GM12873 (cell line): Measurements from ENCODE around the gene PLEKHJ1.

Source experiments
- TF ChIP-seq, protein P1 (sequence below): IDR thresholded peaks from 2 replicates; pipeline ENCODE4 v1.5.1; 2012; ENCODE audit warnings: low read depth, mild to moderate bottlenecking, moderate library complexity, low read length, control low read depth; ENCODE audit not compliant: insufficient read depth; ENCODE audit errors: missing control alignments

PLEKHJ1 gene

DNA sequence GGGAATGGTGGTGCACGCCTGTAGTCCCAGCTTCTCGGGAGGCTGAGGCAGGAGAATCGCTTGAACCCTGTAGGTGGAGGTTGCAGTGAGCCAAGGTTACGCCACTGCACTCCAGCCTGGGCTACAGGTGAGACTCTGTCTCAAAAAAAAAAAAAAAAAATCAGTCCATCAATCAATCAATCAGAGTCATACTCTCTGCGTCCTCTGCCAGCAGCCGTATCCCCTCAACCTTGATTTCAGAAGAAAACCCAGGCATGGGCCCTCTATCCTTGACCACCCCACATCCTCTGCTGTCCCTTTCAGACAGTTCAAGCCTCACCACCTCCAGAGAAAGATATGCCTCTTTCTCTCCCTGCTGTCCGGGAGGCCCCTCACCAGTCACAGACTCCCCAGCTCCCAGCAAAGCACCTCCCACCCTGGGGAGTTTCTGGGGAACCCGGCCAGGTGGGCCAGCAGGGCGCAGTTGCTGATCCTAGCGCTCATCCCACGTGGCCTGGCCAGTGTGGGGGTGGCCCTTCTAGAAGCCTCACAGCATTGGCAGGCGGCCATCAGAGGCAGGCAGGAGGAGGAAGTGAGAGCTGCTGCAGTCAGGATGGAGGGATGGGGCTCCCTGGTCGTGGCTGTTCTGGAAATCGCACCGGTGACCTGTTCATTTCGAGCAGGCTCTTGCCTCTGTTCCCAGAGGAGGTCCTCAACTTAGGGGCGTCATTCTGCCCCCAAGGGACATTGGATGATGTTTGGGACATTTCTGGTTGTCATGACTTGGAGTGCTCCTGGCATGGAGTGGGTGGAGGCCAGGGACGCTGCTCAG is 30.3 kb upstream of the PLEKHJ1 start:
- TF ChIP-seq, protein P1, sequence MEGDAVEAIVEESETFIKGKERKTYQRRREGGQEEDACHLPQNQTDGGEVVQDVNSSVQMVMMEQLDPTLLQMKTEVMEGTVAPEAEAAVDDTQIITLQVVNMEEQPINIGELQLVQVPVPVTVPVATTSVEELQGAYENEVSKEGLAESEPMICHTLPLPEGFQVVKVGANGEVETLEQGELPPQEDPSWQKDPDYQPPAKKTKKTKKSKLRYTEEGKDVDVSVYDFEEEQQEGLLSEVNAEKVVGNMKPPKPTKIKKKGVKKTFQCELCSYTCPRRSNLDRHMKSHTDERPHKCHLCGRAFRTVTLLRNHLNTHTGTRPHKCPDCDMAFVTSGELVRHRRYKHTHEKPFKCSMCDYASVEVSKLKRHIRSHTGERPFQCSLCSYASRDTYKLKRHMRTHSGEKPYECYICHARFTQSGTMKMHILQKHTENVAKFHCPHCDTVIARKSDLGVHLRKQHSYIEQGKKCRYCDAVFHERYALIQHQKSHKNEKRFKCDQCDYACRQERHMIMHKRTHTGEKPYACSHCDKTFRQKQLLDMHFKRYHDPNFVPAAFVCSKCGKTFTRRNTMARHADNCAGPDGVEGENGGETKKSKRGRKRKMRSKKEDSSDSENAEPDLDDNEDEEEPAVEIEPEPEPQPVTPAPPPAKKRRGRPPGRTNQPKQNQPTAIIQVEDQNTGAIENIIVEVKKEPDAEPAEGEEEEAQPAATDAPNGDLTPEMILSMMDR = no peak

DNA sequence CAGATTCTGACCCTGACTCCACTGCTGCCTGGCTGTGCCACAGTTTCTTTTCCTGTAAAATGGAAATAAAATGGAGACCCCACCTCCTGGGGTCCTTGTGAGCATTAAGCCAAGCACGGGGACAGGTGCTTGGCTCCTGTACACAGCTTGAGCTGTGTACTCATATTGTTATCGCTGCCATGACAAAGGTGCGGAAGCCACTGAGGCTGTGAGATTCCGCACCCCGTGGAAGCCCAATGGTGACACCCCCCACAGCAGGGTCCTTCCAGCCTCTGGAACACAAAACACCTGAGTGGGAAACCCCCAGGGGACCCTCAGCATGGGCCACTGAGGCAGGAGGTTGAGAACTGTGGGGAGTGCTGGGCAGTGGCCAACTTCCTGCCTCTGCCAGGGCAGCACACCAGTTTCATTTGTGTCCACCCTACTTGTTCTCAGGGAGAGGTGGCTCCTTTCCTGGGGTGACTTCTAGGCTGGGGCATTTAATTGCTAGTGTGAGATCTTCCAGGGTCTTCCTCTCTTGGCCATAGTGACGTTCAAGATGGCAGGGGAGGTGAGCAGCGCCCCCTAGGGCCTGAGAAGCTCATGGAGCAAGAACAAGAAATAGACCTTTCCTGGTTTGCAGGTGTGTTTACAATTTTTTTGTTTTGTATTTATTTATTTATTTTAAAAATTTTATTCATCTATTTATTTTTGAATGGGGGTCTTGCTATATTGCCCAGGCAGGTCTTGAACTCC is 25.5 kb upstream of the PLEKHJ1 start:
- TF ChIP-seq, protein P1 = peak; percentile 72

DNA sequence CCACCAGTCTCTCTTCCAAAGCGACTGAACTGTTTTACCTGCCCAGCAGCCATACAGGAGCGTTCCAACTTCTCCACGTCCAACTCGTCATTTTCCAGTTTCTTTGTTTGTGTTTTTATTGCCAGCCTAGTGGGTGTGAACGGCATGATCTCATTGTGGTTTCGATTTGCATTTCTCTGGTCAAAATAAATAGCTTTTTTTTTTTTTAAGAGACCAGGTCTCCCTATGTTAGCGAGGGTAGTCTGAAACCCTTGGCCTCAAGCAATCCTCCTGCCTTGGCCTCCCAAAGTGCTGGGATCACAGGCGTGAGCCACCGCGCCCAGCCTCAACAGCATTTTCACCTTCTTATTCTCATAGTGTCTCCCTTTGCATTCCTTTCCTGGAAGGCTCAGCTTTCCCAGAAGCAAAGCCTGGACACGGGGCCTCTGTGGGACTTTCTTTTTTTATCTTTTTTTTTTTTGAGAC is 24.2 kb upstream of the PLEKHJ1 start:
- TF ChIP-seq, protein P1 = no peak

DNA sequence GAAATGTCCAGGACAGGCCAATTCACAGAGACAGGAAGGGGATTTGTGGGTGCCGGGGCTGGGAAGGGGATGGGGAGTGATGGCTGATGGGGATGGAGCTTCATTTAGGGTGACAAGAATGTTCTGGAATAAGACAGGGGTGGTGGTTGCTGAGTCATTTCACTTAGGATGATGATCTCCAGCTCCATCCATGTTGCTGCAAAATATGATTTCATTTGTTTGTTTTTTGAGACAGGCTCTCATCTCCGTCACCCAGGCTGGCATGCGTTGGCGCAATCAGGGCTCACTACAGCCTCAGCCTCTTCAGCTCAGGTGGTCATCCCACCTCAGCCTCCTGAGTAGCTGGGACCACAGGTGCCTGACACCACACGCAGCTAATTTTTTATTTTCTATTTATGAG is 23.2 kb upstream of the PLEKHJ1 start:
- TF ChIP-seq, protein P1 = no peak

DNA sequence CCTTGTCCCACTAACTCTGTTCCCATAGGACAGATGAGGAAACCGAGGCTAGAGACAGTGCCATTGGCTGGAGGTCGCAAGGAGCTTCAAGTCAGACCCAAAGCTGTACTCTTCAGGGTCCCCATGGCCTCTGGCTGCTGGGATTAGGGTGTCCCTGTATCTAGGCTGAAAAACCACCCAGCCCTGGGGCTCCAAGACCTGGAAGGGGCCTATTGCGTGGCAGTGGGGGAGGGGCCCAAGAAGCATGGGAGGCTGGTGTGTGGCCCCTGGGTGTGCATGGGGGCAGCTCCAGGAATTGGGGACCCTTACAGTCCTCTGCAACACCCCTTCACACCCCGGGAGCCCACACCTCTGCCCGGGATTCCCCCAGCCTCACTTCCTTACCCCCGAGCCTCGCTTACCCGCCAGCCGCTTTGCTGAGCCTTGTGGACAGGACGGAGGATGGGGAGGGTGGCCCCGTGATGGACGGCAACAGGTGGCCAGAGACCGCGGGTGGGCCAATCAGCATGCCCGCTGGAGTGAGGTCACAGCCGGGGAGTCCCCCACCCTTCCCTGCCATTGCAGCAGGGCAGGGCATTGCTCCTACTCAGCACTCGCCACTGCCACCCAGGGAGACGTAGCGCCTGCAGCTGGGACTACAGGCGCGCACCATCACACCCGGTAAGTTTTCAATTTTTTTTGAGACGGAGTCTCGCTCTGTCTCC is 20.0 kb upstream of the PLEKHJ1 start, which contains the start of gene JSRP1:
Gene JSRP1 (minus strand): TSS at position 436 of the 704 bp plus-strand sequence. CDS start 1,103 bp downstream, outside the sequence.
- TF ChIP-seq, protein P1 = no peak

DNA sequence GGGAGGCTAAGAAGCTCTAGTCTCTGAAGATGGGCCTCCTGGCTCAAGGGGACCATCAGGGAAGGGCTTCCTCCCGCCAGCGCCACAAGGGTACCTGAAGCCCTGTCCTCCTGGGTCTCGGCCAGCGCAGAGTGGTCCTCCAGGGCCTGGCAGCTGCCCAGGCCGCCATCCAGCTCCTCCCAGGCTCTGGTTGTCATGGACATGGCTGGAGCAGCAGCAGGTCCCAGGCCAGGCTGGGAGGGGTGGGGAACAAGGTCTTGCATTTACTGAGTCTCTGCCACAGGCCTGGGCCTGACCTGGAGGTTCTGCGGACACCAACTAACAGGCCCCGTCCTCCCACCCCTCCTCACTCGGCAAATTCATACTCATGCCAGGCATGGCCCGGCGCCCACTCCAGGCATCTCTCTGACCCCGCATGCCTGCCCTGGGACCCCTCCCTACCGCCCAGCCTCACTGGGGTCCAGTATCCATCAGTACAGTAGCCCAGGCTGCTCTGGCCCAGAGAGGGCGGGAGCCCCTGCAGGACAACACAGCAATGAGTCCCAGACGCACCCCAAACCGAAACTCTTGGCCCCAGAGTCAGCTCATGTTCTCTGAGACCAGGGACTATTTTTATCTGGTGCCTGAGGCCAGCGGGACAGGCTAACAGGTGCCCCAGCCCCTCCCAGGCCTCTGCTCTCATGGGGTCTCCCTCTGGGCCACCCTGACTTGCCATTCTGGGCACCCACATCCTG is 19.1 kb upstream of the PLEKHJ1 start:
- TF ChIP-seq, protein P1 = no peak
